ENCODE measurements around the gene ZNF415.

GRCh38 chr19:53057904-53058580 is 74.7 kb downstream of the ZNF415 start:
- TF ChIP-seq CTCF (optimal IDR thresholded peaks at IDR 0.05 in 1 of 3, IDR thresholded peaks at IDR 0.05 in 1 of 3, conservative IDR thresholded peaks at IDR 0.05 in 1 of 3; ENCODE audit: extremely low read depth in 1 of 3, insufficient read depth in 2 of 3, low read length in 3 of 3) (no peak), EZH2 (IDR thresholded peaks at IDR 0.05; ENCODE audit: low read length) (no peak)
